ENCODE data around the gene CYP19A1.

DNA sequence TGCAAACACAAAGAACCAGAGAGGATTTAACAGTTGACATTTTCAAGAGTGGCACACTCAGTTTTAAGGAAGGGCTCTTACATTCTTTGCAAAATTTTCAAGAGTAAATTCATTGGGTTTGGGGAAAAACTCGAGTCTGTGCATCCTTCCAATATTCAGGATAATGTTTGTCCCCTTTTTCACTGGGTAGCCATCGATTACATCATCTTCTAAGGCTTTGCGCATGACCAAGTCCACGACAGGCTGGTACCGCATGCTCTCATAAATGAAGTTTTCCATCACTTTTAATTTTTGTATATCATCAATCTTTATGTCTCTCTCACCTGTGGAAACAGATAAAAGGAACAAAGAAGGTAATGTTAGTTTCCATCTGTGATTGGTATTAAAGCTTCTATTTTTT lies 126.2 kb downstream of the CYP19A1 start:
- TF ChIP-seq TCF3 (CRISPR knock-in tag; IDR thresholded peaks at IDR 0.05), result no peak
- no peak for TF ChIP-seq SUPT5H (IDR thresholded peaks at IDR 0.05)
- TF ChIP-seq PREB (CRISPR knock-in tag; IDR thresholded peaks at IDR 0.05), result no peak

Data from K562 (cell line).